MCF 10A (cell line): ENCODE results near the gene ASCC2. TPM values are rescaled to one million over a fixed set of nuclear protein-coding genes. Genes with fewer than 3 reads are reported as not detected.

Experiments
- BruUV-seq: library from RNA; stranded (reverse); fragments of 400-500 nt; replicated peaks from 2 replicates; lab custom pipeline; 2021; lab: Mats Ljungman, UMichigan
- CTCF ChIA-PET: fragments of 300-600 bp; sonication (Branson Sonifier 250); formaldehyde crosslinking; extraction: SDS; loops from one replicate; lab custom pipeline; 2021; ENCODE audit warnings: antibody characterized with exemption, inconsistent platforms; lab: Yijun Ruan, JAX
- POLR2A ChIA-PET: fragments of 300-600, 350-650 bp; sonication (Branson Sonifier 250); formaldehyde crosslinking; extraction: SDS; loops from one replicate; lab custom pipeline; 2020; ENCODE audit warnings: antibody characterized with exemption, inconsistent platforms; lab: Yijun Ruan, JAX
- DNase-seq: peaks from one replicate; pipeline ENCODE4 v3.0.0-alpha.2; 2018; ENCODE audit not compliant: unreplicated experiment
- H3K27ac Mint-ChIP-seq: one replicate; pipeline ENCODE4 v1.8.0; 2022; ENCODE audit warnings: mild to moderate bottlenecking, low read depth, mixed read lengths; ENCODE audit not compliant: unreplicated experiment
- H3K27me3 Mint-ChIP-seq: one replicate; pipeline ENCODE4 v1.8.0; 2022; ENCODE audit warnings: mixed read lengths; ENCODE audit not compliant: insufficient read depth, unreplicated experiment
- H3K36me3 Mint-ChIP-seq: one replicate; pipeline ENCODE4 v1.8.0; 2022; ENCODE audit warnings: mild to moderate bottlenecking, moderate library complexity, mixed read lengths; ENCODE audit not compliant: insufficient read depth, unreplicated experiment
- H3K4me1 Mint-ChIP-seq: one replicate; pipeline ENCODE4 v1.8.0; 2022; ENCODE audit warnings: mixed read lengths; ENCODE audit not compliant: insufficient read depth, unreplicated experiment
- H3K4me3 Mint-ChIP-seq: one replicate; pipeline ENCODE4 v1.8.0; 2022; ENCODE audit warnings: mild to moderate bottlenecking, moderate library complexity, mixed read lengths; ENCODE audit not compliant: unreplicated experiment
- H3K9me3 Mint-ChIP-seq: one replicate; pipeline ENCODE4 v1.8.0; 2022; ENCODE audit warnings: mixed read lengths; ENCODE audit not compliant: unreplicated experiment
- intact Hi-C: fragments of 100-400 bp; cut with micrococcal nuclease; formaldehyde crosslinking; loops from 2 replicates; pipeline ENCODE4 v1.14.1; 2022
- total RNA-seq: library from RNA; stranded (reverse); gene quantifications from 2 replicates; pipeline ENCODE4 v1.2.3, GENCODE V29; 2022
- TF ChIP-seq, protein P1 (sequence below): fragments of 200-600 bp; IDR thresholded peaks from one replicate; pipeline ENCODE4 v1.8.0; 2022; ENCODE audit warnings: antibody characterized with exemption, mild to moderate bottlenecking; ENCODE audit not compliant: unreplicated experiment

The ASCC2 gene
- total RNA-seq, 1 experiment from 2014 or later: 70.7 TPM

DNA sequence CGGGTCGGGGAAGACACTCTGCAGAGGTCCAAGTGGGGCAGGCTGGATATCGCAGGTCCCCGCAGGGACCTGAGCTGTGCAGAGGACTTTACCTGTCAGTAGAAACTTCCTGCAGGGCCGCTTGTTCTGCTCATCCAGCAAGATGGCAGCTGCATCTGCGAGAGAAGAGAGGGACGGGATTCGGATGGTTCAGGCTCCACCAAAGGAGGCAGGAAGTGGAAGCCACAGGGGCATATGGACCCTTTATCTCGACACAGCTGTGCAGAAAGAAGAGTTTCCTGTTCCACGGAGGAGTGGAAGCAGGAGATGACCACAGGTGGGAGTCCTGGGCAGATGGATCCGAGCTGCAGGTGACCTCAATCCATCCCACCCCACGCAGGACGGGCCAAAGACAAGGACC lies 95.7 kb downstream of the ASCC2 start:
- no TSS peak for BruUV-seq
- Mint-ChIP-seq H3K36me3 (peaks cover 22% of the 10 kb centered on the region), H3K27ac (no peak overlapping the region), H3K9me3 (no peaks in the 10 kb centered on the region), H3K4me3 (no peak overlapping the region), H3K4me1 (peaks cover 13% of the 10 kb centered on the region), H3K27me3 (no peaks in the 10 kb centered on the region)
- POLR2A ChIA-PET: interaction anchor here (0.6 to 1.4 kb wide), 3 partner anchors 10 to 555 kb away, joined by 3 to 6 read pairs (median 3); no protein-coding TSS in a partner anchor
- no peak for DNase-seq
- TF ChIP-seq, protein P1, sequence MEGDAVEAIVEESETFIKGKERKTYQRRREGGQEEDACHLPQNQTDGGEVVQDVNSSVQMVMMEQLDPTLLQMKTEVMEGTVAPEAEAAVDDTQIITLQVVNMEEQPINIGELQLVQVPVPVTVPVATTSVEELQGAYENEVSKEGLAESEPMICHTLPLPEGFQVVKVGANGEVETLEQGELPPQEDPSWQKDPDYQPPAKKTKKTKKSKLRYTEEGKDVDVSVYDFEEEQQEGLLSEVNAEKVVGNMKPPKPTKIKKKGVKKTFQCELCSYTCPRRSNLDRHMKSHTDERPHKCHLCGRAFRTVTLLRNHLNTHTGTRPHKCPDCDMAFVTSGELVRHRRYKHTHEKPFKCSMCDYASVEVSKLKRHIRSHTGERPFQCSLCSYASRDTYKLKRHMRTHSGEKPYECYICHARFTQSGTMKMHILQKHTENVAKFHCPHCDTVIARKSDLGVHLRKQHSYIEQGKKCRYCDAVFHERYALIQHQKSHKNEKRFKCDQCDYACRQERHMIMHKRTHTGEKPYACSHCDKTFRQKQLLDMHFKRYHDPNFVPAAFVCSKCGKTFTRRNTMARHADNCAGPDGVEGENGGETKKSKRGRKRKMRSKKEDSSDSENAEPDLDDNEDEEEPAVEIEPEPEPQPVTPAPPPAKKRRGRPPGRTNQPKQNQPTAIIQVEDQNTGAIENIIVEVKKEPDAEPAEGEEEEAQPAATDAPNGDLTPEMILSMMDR: no peak
- CTCF ChIA-PET: interaction anchor here (0.6 to 1.0 kb wide), 3 partner anchors 254 to 345 kb away, joined by 3 to 4 read pairs (median 3); no protein-coding TSS in a partner anchor
- intact Hi-C loops: no loop called here

DNA sequence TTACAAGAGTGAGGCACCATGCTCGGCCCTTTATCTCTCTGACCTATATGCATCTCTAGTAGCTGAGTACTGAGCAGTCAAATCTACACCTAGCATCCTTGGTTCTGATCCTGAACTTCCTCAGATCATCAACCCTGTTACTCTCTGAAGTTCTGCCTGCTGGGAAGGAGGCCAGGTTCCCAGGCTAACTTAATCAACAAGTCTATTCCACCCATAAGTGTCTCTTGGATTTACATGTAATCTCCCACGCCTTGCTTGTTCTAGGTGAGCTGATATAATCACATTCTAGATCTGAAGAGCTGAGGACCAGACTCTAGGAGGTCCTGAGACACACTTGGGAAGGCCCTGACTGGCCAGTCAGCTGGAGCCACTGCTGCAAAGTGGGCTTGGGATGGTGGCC lies 96.1 kb downstream of the ASCC2 start:
- no peak overlapping the region for H3K4me3 Mint-ChIP-seq
- H3K36me3 Mint-ChIP-seq: peaks cover 22% of the 10 kb centered on the region
- intact Hi-C loops: no loop called here
- peaks cover 13% of the 10 kb centered on the region for H3K4me1 Mint-ChIP-seq
- CTCF ChIA-PET: interaction anchor here (0.6 to 0.7 kb wide), 2 partner anchors 255 to 331 kb away, joined by 3 to 4 read pairs; no protein-coding TSS in a partner anchor
- POLR2A ChIA-PET: interaction anchor here (0.6 to 1.4 kb wide), 3 partner anchors 10 to 556 kb away, joined by 3 to 6 read pairs (median 5); partner anchors contain the start of gene ZMAT5
- no TSS peak for BruUV-seq
- no peak overlapping the region for H3K27ac Mint-ChIP-seq
- no peaks in the 10 kb centered on the region for H3K9me3 Mint-ChIP-seq
- TF ChIP-seq, protein P1: no peak
- DNase-seq: no peak
- H3K27me3 Mint-ChIP-seq: no peaks in the 10 kb centered on the region

DNA sequence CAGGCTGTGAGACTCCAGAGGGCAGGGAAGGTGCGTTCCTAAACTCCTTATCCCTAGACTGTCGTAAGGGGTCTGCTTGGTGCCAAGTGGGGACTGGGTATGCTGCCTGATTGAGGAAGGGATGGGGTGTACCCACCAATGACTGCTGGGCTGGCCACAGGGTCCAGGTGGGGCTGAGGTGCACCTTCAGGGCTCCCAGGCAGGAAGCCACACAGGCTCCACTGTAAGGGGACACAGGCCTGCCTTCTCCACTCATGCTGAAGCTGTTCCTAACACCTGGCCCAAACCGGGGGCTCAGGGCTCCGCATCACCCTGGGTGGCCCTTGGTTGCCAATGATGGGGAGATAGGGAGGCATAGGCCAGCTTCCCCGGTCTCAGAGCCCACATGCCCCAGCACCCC lies 97.9 kb downstream of the ASCC2 start:
- no peaks in the 10 kb centered on the region for H3K27me3 Mint-ChIP-seq
- ChIA-PET CTCF (no interaction called here), POLR2A (no interaction called here)
- peaks cover 15% of the 10 kb centered on the region for H3K36me3 Mint-ChIP-seq
- TF ChIP-seq, protein P1: no peak
- peaks cover 8% of the 10 kb centered on the region for H3K4me1 Mint-ChIP-seq
- H3K4me3 Mint-ChIP-seq: no peak overlapping the region
- intact Hi-C loops: no loop called here
- H3K9me3 Mint-ChIP-seq: no peaks in the 10 kb centered on the region
- no peak for DNase-seq
- no TSS peak for BruUV-seq
- no peak overlapping the region for H3K27ac Mint-ChIP-seq

DNA sequence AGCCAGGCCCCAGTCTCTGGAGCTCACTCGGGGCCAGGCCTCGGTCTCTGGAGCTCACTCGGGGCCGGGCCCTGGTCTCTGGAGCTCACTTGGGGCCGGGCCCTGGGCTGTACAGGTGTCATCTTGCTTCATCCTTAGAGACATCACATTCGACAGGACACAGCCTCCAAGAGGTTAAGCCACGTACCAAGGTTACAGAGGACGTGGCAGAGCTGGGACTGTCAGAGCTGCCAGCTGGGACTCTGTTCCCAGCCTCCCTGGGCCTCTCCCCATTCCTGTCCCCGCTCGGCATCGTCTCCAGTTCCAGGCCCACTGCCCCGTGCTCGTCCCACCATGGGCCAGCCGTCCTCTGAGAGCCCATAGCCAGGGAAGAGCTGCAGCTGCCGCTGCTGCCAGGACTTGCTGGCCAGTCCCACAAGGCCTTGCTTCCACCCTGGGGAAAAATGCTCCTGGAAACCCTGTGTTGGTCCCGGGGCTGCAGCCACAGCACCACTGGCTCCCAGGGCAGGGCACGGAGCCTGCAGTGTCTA lies 98.7 kb downstream of the ASCC2 start:
- Mint-ChIP-seq H3K9me3 (no peaks in the 10 kb centered on the region), H3K36me3 (peaks cover 9% of the 10 kb centered on the region), H3K4me3 (no peak overlapping the region), H3K27ac (no peak overlapping the region), H3K27me3 (no peaks in the 10 kb centered on the region), H3K4me1 (no peaks in the 10 kb centered on the region)
- TF ChIP-seq, protein P1: no peak
- no TSS peak for BruUV-seq
- DNase-seq: no peak
- ChIA-PET POLR2A (interaction anchor here (0.7 to 1.6 kb wide), 3 partner anchors 8 to 21 kb away, joined by 3 to 4 read pairs (median 3); no protein-coding TSS in a partner anchor), CTCF (interaction anchor here (0.6 kb wide), 1 partner anchor 33 kb away, joined by 3 read pairs; no protein-coding TSS in a partner anchor)
- intact Hi-C loops: no loop called here

Other genes starting within 250 kb of the ASCC2 start
- gene NF2, start 234.6 kb downstream of the ASCC2 start, total RNA-seq: 92.4 and 98.3 TPM in 2 replicates
- gene CABP7, start 118.3 kb downstream of the ASCC2 start, total RNA-seq: not detected in 2 replicates
- gene ZMAT5, start 71.3 kb downstream of the ASCC2 start, total RNA-seq: 19.0 and 25.6 TPM in 2 replicates
- gene UQCR10, start 70.9 kb downstream of the ASCC2 start, total RNA-seq: 94.7 and 114 TPM in 2 replicates
- gene MTMR3, start 44.9 kb upstream of the ASCC2 start, total RNA-seq: 34.4 and 36.4 TPM in 2 replicates
- gene HORMAD2, start 242.2 kb upstream of the ASCC2 start, total RNA-seq: not detected in 2 replicates